HCT116 (cell line): Measurements from ENCODE around the gene SLC35D1. TPM values are rescaled to one million over a fixed set of nuclear protein-coding genes. Genes with fewer than 3 reads are reported as not detected.
A peak's percentile ranks its signal among the peaks of the same experiment; 100 is the strongest.

ENCODE experiments used
- ATAC-seq: fragments of 200-7000 bp; cut with Tn5 transposase; 2 replicates; pipeline ENCODE4 v1.9.1; 2020; ENCODE audit warnings: mild to moderate bottlenecking, moderate library complexity
- BruUV-seq: library from RNA; stranded (reverse); fragments of 400-500 nt; replicated peaks from 2 replicates; lab custom pipeline; 2021; lab: Mats Ljungman, UMichigan
- CTCF ChIA-PET: fragments of 300-600 bp; sonication (Branson Sonifier 250); formaldehyde crosslinking; loops from one replicate; lab custom pipeline; 2021; ENCODE audit warnings: antibody characterized with exemption; lab: Charles Lee
- POLR2A ChIA-PET: fragments of 300-600, 350-600 bp; sonication (Branson Sonifier 250); formaldehyde crosslinking; loops from one replicate; lab custom pipeline; 2021; ENCODE audit warnings: antibody characterized with exemption; lab: Charles Lee
- RAD21 ChIA-PET, 2 experiments: fragments of 300-600 bp; sonication (Branson Sonifier 250); formaldehyde crosslinking; loops; one replicate each; lab custom pipeline; 2023; ENCODE audit warnings: low total read pairs in 2 of 2; ENCODE audit not compliant: uncharacterized antibody in 2 of 2, unreplicated experiment in 2 of 2, low non-redundant PET in 1 of 2; lab: Charles Lee
- DNase-seq: peaks from one replicate; pipeline ENCODE4 v3.0.0-alpha.2; 2010; ENCODE audit warnings: low read depth, low spot score
- H2AFZ ChIP-seq: fragments of 200-600 bp; shearing (Covaris generic), sonication (generic); 2 replicates; pipeline ENCODE4 v1.6.1; 2017; ENCODE audit warnings: low read depth, mixed run types, mixed read lengths, antibody characterized with exemption, low read length; ENCODE audit not compliant: poor library complexity, severe bottlenecking
- H3K27ac ChIP-seq: 2 replicates; pipeline ENCODE4 v1.5.1; 2012; ENCODE audit warnings: low read depth, low read length
- H3K27me3 ChIP-seq: fragments of 200-600 bp; sonication (generic); 2 replicates; pipeline ENCODE4 v1.6.1; 2016; ENCODE audit warnings: mixed run types, low read length, mixed read lengths; ENCODE audit not compliant: insufficient read depth
- H3K36me3 ChIP-seq, 2 experiments: fragments of 200-500 bp in 1 of 2; fragments of 200-600 bp in 1 of 2; sonication (Bioruptor generic) in 1 of 2; sonication (generic) in 1 of 2; 2 replicates each; pipeline versions ENCODE4 v1.5.1 to v1.6.1; 2014 to 2016; ENCODE audit warnings: low read length in 2 of 2, inconsistent platforms in 1 of 2, mixed read lengths in 1 of 2, mixed run types in 1 of 2; ENCODE audit not compliant: insufficient read depth in 2 of 2, control insufficient read depth in 1 of 2
- H3K4me1 ChIP-seq, 2 experiments: fragments of 200-600 bp in 1 of 2; sonication (generic) in 1 of 2; 2 replicates each; pipeline versions ENCODE4 v1.5.1 to v1.6.1; 2012 to 2017; ENCODE audit warnings: low read length in 2 of 2, inconsistent platforms in 1 of 2, mild to moderate bottlenecking in 1 of 2, mixed read lengths in 1 of 2, mixed run types in 1 of 2, moderate library complexity in 1 of 2; ENCODE audit not compliant: insufficient read depth in 2 of 2, control insufficient read depth in 1 of 2
- H3K4me2 ChIP-seq: fragments of 200-600 bp; sonication (generic); 2 replicates; pipeline ENCODE4 v1.6.1; 2017; ENCODE audit warnings: mixed run types, low read length, mixed read lengths
- H3K4me3 ChIP-seq, 2 experiments: fragments of 200-600 bp in 1 of 2; sonication (generic) in 1 of 2; replicated peaks in 1 of 2; 2 replicates each; pipeline ENCODE4 v1.5.1; 2011 to 2016; ENCODE audit warnings: low read length in 2 of 2, control low read depth in 1 of 2, low read depth in 1 of 2, mild to moderate bottlenecking in 1 of 2, mixed read lengths in 1 of 2, mixed run types in 1 of 2
- H3K79me2 ChIP-seq: fragments of 200-600 bp; sonication (generic); 2 replicates; pipeline ENCODE4 v1.6.1; 2017; ENCODE audit warnings: mild to moderate bottlenecking, mixed run types, low read length, moderate library complexity, mixed read lengths; ENCODE audit not compliant: insufficient read depth
- H3K9ac ChIP-seq: fragments of 200-600 bp; sonication (generic); 2 replicates; pipeline ENCODE4 v1.6.1; 2016; ENCODE audit warnings: low read length, mixed read lengths
- H3K9me2 ChIP-seq: fragments of 200-600 bp; sonication (generic), shearing (Covaris generic); 2 replicates; pipeline ENCODE4 v1.6.1; 2017; ENCODE audit warnings: mixed run types, mild to moderate bottlenecking, moderate library complexity; ENCODE audit not compliant: insufficient read depth
- H3K9me3 ChIP-seq, 2 experiments: fragments of 200-500 bp in 1 of 2; fragments of 200-600 bp in 1 of 2; sonication (Bioruptor generic) in 1 of 2; sonication (generic) in 1 of 2; 2 replicates each; pipeline ENCODE4 v1.6.1; 2014 to 2017; ENCODE audit warnings: low read length in 2 of 2, mixed read lengths in 2 of 2, inconsistent platforms in 1 of 2, low read depth in 1 of 2, mild to moderate bottlenecking in 1 of 2, mixed run types in 1 of 2, moderate library complexity in 1 of 2; ENCODE audit not compliant: control insufficient read depth in 1 of 2, insufficient read depth in 1 of 2
- H4K20me1 ChIP-seq: fragments of 200-600 bp; sonication (generic), shearing (Covaris generic); 2 replicates; pipeline ENCODE4 v1.6.1; 2017; ENCODE audit warnings: mixed run types, mild to moderate bottlenecking, moderate library complexity; ENCODE audit not compliant: insufficient read depth
- ATF3 ChIP-seq: IDR thresholded peaks from 2 replicates; pipeline ENCODE4 v1.6.1; 2012
- CBX3 ChIP-seq: IDR thresholded peaks from 2 replicates; pipeline ENCODE4 v1.6.1; 2012; ENCODE audit warnings: low read depth
- CEBPB ChIP-seq: IDR thresholded peaks from 2 replicates; pipeline ENCODE4 v1.6.1; 2012; ENCODE audit warnings: low read depth
- EGR1 ChIP-seq: IDR thresholded peaks from 2 replicates; pipeline ENCODE4 v1.6.1; 2012; ENCODE audit warnings: low read depth
- ELF1 ChIP-seq: IDR thresholded peaks from 2 replicates; pipeline ENCODE4 v1.6.1; 2012; ENCODE audit warnings: low read depth, borderline replicate concordance
- EZH2 ChIP-seq: fragments of 200-600 bp; sonication (generic); IDR thresholded peaks from 2 replicates; pipeline ENCODE4 v1.6.1; 2017; ENCODE audit warnings: antibody characterized with exemption, mixed run types
- EZH2phosphoT487 ChIP-seq: fragments of 200-600 bp; IDR thresholded peaks from 2 replicates; pipeline ENCODE4 v1.6.1; 2018; ENCODE audit warnings: antibody characterized with exemption, borderline replicate concordance
- FOSL1 ChIP-seq: IDR thresholded peaks from 2 replicates; pipeline ENCODE4 v1.6.1; 2012; ENCODE audit warnings: low read depth
- JUND ChIP-seq: IDR thresholded peaks from 2 replicates; pipeline ENCODE4 v1.6.1; 2012
- POLR2A ChIP-seq: IDR thresholded peaks from 2 replicates; pipeline ENCODE4 v1.7.0; 2011; ENCODE audit warnings: borderline replicate concordance; ENCODE audit not compliant: insufficient read depth, insufficient read length; ENCODE audit errors: extremely low read depth
- RAD21 ChIP-seq: IDR thresholded peaks from 2 replicates; pipeline ENCODE4 v1.6.1; 2012; ENCODE audit warnings: low read depth, mild to moderate bottlenecking
- REST ChIP-seq: IDR thresholded peaks from 2 replicates; pipeline ENCODE4 v1.6.1; 2012; ENCODE audit warnings: low read depth
- SIN3A ChIP-seq: IDR thresholded peaks from 2 replicates; pipeline ENCODE4 v1.6.1; 2012; ENCODE audit warnings: low read depth
- SP1 ChIP-seq: IDR thresholded peaks from 2 replicates; pipeline ENCODE4 v1.6.1; 2012; ENCODE audit warnings: low read depth
- SRF ChIP-seq: IDR thresholded peaks from 2 replicates; pipeline ENCODE4 v1.6.1; 2012; ENCODE audit warnings: low read depth
- TCF7L2 ChIP-seq: IDR thresholded peaks from 2 replicates; pipeline ENCODE4 v1.7.0; 2011; ENCODE audit warnings: borderline replicate concordance, inconsistent platforms; ENCODE audit not compliant: insufficient read depth, insufficient read length; ENCODE audit errors: extremely low read depth
- YY1 ChIP-seq: IDR thresholded peaks from 2 replicates; pipeline ENCODE4 v1.6.1; 2011; ENCODE audit warnings: low read length, low read depth, moderate library complexity, mild to moderate bottlenecking; ENCODE audit not compliant: insufficient replicate concordance; ENCODE audit errors: extremely low read depth
- ZFX ChIP-seq: fragments of 450-650 bp; IDR thresholded peaks from 2 replicates; pipeline ENCODE4 v1.6.1; 2017
- ZNF274 ChIP-seq: fragments of 200-500 bp; sonication (Bioruptor generic); IDR thresholded peaks from 2 replicates; pipeline ENCODE4 v1.6.1; 2014; ENCODE audit warnings: mild to moderate bottlenecking, low read depth, low read length, inconsistent platforms
- intact Hi-C: fragments of 100-400 bp; cut with micrococcal nuclease; formaldehyde crosslinking; loops from 2 replicates; pipeline ENCODE4 v1.10.0; 2022
- total RNA-seq: library from RNA; stranded (reverse); gene quantifications from one replicate; pipeline ENCODE4 v1.2.1, GENCODE V29; 2021; ENCODE audit not compliant: unreplicated experiment
- TF ChIP-seq, protein P1 (sequence below): IDR thresholded peaks from 2 replicates; pipeline ENCODE4 v1.6.1; 2012
- TF ChIP-seq, protein P2 (sequence below): IDR thresholded peaks from 2 replicates; pipeline ENCODE4 v1.6.1; 2011; ENCODE audit warnings: mild to moderate bottlenecking, low read length, moderate library complexity; ENCODE audit not compliant: insufficient replicate concordance; ENCODE audit errors: extremely low read depth

SLC35D1 gene
- total RNA-seq, 1 experiment from 2014 or later: 6.1 TPM

DNA sequence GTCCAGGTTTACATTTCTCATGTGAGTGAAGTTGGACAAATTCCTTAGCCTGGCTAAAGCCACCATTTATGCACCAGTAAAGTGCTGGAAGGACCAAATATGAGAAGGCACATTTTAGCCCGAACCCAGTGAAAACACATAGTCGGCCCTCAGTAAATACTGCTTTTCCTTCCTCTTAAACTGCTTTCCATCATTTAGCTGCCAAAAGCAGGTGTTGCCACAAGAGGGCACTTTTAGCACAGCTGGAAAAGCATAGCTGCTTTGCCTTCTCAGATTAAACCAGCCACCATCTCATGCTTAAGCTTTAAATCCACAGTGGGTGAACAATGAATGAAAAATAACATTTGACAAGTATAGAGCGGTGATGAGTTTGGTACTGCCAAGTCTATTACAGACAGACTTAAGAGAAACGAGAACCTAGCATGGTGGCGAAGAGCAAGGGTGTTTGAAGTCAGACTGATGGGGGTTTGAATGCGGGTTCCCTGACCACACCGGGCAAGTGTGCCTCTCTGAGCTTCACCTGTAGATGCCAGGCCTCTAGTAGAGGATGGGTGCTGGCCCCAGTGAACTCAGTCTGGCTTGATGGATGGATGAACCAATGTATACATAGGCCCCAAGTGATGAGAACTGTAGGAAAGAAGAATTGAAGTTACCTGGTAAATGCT, 57.8 kb downstream of the SLC35D1 start:
- ATAC-seq: peak; percentile 81
- H3K27me3 ChIP-seq: no peaks in the 10 kb centered on the region
- intact Hi-C loops: loop anchor here (1.0 to 10.0 kb wide), 4 partner anchors 153 to 509 kb away; no protein-coding TSS in a partner anchor
- POLR2A ChIA-PET: interaction anchor here (1.4 kb wide), 1 partner anchor 153 kb away, joined by 5 read pairs; no protein-coding TSS in a partner anchor
- no peak overlapping the region for H2AFZ ChIP-seq
- no peaks in the 10 kb centered on the region for H4K20me1 ChIP-seq
- H3K79me2 ChIP-seq: no peaks in the 10 kb centered on the region
- no peaks in the 10 kb centered on the region for H3K36me3 ChIP-seq
- CTCF ChIA-PET: interaction anchor here (1.0 to 3.2 kb wide), 11 partner anchors 10 to 504 kb away, joined by 3 to 62 read pairs (median 5); no protein-coding TSS in a partner anchor
- BruUV-seq: no TSS peak
- RAD21 ChIA-PET: interaction anchor here (1.3 to 1.9 kb wide), 4 partner anchors 153 to 217 kb away, joined by 5 to 10 read pairs (median 6); no protein-coding TSS in a partner anchor
- no peaks in the 10 kb centered on the region for H3K9me2 ChIP-seq
- no peaks in the 10 kb centered on the region for H3K4me1 ChIP-seq
- no peak overlapping the region for H3K4me3 ChIP-seq
- H3K27ac ChIP-seq: no peak overlapping the region
- H3K9me3 ChIP-seq: no peaks in the 10 kb centered on the region
- DNase-seq: peak; percentile 45
- H3K4me2 ChIP-seq: no peak overlapping the region; the same call in 1 of the 2 replicates
- no peak overlapping the region for H3K9ac ChIP-seq
- no peak for TF ChIP-seq JUND
- TF ChIP-seq, protein P1, sequence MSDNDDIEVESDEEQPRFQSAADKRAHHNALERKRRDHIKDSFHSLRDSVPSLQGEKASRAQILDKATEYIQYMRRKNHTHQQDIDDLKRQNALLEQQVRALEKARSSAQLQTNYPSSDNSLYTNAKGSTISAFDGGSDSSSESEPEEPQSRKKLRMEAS: peak; percentile 17; the same call in 1 of the 2 replicates
- no peak for TF ChIP-seq SRF
- no peak for TF ChIP-seq FOSL1
- TF ChIP-seq EGR1: no peak
- TF ChIP-seq ZNF274: no peak
- TF ChIP-seq ELF1: no peak
- no peak for TF ChIP-seq EZH2phosphoT487
- no peak for TF ChIP-seq POLR2A
- TF ChIP-seq YY1: peak; percentile 22
- no peak for TF ChIP-seq EZH2
- TF ChIP-seq TCF7L2: no peak
- TF ChIP-seq REST: no peak
- no peak for TF ChIP-seq CEBPB
- TF ChIP-seq RAD21: peak; percentile 95
- peak; percentile 66; the same call in 1 of the 2 replicates for TF ChIP-seq CBX3
- TF ChIP-seq ZFX: no peak
- no peak for TF ChIP-seq ATF3
- no peak for TF ChIP-seq SIN3A
- TF ChIP-seq, protein P2, sequence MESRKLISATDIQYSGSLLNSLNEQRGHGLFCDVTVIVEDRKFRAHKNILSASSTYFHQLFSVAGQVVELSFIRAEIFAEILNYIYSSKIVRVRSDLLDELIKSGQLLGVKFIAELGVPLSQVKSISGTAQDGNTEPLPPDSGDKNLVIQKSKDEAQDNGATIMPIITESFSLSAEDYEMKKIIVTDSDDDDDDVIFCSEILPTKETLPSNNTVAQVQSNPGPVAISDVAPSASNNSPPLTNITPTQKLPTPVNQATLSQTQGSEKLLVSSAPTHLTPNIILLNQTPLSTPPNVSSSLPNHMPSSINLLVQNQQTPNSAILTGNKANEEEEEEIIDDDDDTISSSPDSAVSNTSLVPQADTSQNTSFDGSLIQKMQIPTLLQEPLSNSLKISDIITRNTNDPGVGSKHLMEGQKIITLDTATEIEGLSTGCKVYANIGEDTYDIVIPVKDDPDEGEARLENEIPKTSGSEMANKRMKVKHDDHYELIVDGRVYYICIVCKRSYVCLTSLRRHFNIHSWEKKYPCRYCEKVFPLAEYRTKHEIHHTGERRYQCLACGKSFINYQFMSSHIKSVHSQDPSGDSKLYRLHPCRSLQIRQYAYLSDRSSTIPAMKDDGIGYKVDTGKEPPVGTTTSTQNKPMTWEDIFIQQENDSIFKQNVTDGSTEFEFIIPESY: no peak
- TF ChIP-seq SP1: 0 out of 2 replicates have a peak, but pooled peaks have one; percentile 18
